Measurements from ENCODE around the gene PAK1.

The PAK1 gene

DNA sequence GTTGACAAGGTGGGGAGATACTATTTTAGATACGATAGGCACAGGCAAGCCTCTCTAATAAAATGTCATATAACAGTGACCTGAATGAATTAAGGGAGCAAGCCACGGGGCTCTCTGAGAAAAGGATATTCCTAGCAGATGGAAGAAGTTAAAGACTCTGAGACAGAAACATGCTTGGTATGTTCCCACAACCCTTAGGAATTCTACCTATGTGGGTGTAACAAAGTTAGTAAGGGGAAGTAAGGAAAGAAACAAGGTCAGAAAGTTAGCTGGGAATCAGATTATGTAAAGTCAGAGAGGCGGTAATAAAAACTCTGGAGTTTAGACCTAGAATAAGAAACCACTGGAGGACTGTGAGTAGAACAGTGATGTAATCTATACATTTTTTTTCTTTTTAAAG lies 112.7 kb downstream of the PAK1 start:
- DNase-seq, result peak; percentile 86

DNA sequence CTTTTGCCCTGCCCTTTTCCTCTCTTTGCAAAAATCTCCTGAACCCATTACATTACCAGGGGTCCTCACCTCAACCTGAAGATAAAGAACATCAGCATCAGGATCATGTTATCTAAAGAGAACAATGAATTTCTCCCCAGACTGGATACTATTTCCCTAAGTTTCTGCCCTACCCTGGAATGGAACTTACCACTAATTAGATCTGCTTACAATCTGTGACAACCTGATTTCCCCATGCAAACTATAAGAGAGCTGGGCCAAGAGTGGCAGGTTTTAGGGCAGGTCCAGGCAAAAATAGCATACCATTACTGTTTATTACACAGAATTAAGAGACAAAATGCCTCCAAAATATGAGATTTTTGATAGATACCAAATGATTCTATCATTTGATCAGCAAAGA lies 114.4 kb downstream of the PAK1 start:
- DNase-seq, result no peak

DNA sequence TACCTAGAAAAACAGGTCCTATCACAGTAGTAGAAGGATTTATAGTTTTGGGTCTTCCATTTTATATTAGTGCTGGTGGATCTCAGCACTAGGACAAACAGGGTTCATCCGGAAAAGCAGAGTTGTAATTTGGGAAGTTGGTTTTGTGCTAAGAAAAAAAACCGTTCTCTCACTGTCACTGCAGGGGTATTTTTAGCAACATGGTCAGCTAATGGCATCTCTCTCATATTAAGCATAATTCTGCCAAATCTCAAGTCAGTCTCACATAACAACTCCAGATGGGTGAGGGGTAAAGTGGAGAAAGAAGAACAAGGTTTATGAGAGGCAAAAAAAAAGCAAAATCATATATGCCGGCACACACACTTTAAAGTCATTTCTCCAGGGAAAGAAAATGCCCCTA lies 120.8 kb downstream of the PAK1 start:
- no peak for DNase-seq

DNA sequence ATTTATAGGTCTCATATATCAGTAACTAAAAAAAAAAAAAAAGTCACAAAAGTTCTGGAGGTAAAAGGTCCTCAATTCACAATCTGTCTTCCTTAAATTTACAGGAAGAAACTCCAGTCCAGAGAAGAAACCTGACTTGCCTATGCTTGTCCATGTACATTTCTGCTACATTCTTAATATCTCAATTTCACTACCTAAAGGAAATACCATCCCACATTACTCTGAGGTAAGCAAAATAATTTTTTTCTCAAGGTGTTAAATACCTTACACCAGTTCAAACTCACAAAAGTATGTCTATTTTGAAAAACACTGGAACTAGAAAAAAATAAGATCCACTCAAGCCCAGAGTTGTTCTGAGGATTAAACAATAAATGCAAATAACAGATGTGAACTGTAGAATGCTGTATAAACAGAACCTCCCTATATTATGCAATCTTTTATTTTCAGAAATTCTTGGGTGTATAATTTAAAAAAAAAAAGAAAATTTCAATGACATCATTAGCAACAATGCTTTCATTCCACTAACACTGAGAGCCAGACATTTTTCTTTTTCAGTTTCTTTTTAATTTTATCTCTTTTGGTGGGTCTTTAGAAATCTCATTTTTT lies 122.5 kb downstream of the PAK1 start:
- DNase-seq, result no peak

DNA sequence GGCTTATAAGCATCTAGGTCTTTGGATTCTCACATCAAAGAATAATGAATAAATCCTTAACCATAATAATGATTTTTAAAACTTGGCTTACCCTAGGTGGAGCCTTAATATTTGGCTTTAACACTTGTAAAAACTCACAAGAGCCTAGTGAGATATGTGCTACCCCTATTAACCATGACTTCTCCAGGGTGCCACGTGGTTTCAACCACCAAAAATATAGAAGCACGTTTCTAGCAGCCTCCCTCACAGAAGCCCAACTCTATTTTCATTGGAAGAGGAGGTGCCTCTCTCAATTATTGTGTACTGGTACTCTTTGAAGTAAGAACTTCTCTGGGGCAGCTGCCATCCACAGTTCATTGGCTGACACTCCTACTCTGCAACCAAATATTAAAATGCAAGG lies 125.9 kb downstream of the PAK1 start:
- no peak for DNase-seq

DNA sequence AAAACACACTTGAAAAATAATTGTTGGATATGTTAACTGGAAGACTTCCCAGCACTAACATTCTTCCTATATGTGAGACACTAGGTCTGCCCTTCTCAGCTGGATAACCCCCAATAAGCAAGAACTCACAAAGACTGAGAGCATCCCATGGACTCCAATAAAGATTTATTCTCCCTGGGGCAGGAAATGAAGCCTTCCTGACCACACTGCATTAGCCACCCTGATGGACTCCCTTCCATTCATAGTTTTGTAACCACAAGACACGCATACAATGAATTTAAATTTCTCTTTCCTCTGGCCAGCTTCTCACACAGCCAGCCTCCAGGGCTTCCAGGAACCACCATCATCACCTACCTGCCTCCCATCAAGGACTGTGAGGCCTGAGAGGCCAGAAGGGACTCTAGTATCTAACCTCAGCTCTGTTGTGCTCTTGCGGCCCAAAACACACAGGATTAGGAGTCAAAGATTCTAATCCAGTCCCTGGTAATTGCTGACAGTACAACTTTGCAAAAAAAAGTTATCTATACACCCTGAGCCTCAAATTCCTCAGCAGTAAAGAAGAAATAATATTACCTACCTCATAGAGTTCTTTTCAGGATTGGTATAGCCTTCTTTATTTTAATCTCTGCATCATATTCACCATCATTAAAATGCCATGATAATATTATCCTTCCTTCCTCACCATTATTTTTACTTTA lies 126.8 kb downstream of the PAK1 start:
- peak; percentile 99 for DNase-seq

DNA sequence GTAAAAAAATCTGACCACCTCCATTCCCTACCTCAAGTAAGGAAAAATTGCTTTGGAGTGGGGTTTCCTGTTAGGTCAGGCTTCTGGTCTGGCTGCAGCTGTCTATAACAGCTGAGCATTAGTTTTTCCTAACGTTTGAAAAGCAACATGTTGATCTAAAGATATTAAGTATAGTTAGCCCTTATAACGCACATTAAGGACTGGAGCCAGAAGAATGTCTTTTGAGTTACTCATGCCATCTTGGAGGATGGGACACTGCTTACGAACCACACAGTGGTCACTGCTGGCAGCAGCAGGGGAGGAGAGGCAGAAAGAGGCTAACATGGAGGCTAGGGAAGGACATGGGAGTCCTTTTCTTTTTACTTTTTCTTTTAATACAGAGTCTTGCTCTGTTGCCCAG lies 128.3 kb downstream of the PAK1 start:
- peak; percentile 84 for DNase-seq

DNA sequence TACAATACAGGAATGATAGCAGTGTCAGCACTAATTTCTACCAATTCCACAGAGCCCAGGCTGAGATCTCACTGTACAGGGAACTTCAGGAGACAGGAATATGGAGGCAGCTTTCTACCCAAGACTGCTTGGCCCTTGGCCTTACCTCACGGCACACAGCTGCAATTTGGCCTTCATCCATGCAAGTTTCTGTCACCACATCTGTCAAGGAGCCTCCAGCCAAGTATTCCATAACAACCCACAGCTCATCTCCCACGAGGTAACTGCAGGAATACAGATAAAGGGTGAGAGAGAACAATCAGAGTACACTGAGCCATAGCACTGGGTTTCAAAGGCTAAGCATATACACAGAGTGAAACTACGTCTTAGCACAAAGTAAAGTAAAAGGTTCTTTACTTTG lies 133.4 kb downstream of the PAK1 start:
- no peak for DNase-seq

DNA sequence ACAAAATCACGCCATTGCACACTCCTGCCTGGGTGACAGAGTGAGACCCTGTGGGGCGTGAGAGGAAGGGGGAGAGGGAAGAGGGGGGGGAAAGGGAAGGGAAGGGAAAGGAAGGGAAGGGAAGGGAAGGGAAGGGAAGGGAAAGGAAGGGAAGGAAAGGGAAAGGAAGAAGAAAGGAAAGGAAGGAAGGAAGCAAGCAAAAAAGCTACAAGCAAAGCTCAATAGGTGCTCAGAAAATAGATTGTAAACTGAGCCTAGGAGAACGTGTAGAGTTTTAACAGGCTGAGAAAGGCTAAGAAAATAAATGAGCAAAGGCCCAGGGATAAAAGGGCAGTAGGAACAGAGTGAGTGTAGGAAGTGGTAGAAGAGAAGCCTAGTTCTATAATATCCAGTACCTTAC lies 141.6 kb downstream of the PAK1 start:
- DNase-seq, result no peak

DNA sequence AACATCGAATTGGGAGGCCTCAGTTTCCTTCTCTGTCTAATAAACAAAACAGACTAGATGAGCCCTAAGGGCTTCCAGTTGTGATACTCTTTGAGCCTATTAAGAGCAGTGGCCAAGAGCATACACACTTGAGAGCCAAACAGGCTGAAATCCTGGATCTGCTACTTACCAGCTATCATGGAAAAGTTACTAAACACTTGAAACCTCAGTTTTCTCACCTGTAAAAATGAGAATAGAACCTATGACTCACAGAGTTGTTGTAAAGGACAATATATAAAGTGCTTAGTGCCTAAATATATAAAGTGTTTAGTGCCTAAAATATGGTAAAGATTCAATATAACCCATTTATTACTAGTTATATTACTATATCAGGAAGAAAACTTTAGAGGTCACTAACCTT lies 148.7 kb downstream of the PAK1 start:
- DNase-seq, result no peak

DNA sequence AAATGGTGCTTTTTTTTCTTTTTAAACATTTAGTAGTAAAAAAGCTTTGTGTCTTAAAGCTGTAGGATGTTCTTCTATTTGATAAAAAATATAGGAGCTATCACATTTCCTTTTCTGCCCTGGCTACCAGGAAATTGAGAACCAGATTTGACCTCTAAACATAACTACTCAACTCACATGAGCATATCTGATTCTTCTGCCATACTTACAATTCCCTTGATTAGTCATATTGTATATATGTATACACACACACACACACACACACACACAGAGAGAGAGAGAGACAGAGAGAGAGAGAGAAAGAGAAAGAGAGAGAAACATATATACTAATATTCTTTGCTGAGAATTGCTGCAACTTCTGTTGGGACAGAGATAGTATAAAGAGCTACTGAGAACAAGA lies 149.4 kb downstream of the PAK1 start:
- no peak for DNase-seq

DNA sequence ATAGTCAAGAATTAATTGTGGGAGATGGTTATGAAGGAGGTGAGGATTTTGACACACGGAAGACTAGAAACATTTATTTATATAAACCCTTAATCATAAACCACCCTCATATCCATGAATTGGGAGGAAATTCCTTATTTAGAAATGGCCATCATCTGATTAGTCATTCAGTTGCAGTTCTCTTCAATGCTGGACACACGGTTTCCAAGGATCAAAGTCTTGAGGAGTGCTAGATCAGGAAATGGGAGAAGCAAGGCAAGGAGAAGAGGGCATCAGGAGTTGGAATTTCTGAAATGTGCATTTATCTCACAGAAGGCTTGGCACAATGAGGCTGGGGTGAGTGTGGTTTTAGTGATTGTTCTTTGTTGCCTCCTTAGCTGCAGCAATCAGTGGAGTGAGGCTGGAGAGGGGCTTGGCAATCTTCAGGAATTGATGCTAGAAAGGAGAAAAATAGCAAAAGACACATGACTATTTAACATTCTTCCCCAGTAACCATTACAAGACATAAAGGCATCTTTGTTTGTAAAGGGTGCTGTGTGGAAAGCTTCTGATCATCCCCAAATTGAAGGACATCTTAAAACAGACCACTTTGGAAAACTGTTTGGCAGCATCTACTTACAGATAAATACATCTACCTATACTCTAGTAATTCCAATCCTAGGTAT lies 150.8 kb downstream of the PAK1 start:
- DNase-seq, result no peak

DNA sequence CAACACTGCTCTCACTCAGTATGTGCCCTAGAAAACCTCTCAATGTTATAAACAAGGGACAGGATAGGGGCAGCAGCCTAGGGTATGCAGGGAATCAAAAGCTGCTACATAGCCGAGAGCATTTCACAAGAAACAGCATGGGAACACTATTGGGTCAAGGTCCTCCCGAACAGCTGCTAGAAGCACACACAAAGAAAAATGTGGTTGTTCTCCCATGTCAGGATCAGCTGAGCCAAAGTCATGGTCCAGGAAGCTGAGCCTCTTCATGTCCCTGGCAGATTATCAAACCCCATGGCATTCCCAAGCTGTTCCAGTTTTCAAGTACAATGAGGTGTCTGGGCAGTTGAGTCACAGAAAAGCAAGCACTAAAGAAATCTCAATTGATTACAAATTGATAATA lies 151.4 kb downstream of the PAK1 start:
- peak; percentile 58 for DNase-seq

DNA sequence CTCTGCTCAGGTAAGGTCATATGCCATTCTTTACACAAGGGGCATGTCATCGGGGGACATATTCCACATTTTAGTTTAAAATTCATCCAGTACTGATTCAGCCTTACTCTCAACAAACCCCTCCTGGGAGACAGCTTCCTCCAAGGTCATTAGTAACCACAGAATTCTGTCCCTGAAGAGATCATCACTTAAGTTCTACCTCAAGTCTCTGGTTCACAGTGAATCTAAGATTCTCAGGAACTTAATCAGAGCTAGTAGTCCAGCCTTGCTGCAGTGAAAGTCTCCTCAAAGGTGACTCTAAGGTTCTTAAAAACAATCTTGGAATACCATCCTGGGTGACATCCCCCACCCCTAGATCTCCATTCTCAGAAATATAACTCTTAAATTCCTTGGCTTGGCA lies 153.5 kb downstream of the PAK1 start:
- DNase-seq, result peak; percentile 26

DNA sequence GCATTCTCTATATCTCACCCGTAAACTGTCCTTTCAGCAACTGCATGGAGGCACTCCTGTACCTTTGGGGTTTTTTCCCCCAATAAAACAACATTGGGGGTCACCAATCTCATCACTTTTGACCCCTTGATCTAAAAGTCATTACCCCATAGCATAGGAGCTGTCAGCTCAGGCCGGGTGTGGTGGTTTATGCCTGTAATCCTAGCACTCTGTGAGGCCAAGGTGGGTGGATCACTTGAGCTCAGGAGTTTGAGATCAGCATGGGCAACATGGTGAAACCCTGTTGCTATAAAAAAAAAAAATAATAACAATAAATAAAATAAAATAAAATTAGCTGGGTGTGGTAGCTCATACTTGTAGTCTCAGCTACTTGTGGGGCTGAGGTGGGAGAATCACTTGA lies 155.3 kb downstream of the PAK1 start:
- DNase-seq, result no peak

DNA sequence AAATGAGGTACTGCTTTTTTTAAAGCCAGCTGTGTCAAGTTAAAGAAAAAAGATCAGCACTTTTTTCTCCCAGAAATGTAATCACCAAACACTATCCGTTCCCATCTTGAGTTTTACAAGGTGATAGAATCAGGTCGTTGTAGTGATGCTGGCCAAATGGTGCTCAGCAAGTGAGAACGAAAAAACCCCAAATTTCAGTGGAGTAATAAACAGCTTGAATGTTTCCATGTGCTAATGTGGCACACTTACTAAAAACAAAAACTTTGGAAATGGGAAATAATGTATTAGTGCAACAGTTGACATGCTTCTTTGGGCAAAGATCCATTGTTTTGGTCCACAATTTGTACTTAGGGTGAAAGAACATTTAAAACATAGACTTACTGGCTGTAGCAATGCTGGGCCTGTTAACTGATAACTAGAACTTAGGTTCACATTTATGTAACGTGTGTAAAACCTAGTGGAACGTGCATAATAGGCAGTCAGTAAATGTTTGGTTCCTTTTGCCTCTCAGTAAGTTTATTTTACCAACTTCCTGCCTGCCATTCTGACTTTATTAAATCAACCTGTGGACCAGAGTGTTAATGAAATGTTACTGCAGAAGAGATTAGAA lies 157.1 kb downstream of the PAK1 start:
- DNase-seq, result no peak

DNA sequence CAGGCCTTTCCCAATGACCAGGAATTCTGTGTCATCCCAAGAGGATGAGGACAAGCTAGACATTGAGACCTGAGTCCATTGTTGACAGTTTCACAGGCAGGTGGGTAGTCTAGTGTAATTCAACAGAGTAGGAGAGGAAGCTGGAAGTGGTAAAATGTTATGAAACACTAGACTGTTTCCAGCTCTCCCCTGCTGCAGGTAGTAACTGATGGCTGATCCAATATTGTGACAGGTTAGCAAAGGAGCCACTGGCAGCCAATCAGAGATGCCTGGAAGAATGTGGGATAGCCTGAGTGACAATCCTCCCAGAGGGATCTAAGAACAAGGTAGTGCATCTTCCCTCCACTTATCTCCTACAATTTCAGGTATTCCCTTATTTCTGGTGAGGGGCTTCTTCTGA lies 161.8 kb downstream of the PAK1 start:
- DNase-seq, result no peak

DNA sequence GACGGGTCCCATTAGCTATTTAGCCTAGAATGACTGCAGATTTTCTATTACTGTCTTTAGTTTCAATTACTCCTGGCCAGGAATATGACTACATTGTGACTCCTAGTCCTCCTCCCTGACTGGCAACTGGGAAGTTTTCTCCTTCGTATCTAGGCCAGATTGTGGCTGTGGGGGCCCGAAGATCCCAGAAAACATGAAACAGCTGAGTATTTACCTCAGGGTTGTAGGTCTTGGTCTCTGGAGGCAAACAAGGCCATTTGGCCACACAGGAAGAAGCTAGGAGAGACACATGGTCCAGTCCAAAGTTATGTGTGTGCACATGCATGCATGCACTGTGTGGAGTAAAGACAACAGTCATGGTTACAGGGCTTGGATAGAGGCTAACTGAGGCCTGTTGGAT lies 162.2 kb downstream of the PAK1 start:
- DNase-seq, result no peak

DNA sequence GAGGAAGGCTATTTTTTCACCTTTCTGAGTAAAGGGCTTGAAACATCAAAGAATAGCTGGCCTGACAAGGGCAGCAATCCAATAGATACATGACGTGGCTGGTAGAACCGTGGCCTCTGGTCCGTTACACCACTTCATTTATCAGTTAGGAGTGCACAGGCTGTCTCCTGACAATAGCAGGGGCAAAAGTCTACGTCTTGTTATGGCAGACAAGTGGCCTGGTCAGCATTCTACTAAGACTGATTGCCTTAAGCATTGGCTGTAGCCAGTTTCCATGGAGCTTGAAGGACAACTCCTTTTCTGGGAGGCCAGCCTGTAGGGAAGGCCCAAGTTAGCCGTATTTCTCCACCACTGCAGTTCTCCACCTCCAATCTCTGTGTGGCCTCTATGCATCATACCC lies 163.2 kb downstream of the PAK1 start:
- DNase-seq, result no peak

DNA sequence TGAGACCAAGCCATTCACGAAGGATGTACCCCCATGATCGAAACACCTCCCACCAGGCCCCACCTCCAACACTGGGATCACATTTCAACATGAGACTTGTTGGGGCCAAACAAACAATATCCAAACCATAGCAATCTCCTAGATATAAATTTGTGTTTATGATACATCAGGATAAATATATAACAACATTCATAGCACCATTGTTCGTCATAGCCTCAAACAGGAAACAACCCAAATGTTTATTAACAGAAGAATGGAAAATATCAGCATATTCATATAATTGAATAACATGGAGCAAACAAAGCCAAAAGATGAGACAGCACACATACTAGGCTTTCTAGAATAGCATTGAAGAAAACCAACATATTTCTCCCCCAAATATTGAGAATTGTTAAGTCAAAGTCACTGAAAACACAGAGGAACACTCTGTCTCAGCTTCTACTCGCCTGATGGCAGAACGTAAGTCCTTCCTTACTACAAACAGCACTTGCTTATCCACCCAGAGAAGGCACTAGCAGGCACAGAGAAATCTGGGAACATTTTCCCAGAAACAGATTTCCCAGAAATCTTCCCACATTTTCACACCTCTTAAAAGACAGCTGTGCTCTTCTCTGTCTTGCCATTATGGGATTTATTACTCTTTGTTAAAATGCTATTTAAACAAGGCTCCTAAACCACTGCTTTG lies 164.4 kb downstream of the PAK1 start:
- no peak for DNase-seq

DNA sequence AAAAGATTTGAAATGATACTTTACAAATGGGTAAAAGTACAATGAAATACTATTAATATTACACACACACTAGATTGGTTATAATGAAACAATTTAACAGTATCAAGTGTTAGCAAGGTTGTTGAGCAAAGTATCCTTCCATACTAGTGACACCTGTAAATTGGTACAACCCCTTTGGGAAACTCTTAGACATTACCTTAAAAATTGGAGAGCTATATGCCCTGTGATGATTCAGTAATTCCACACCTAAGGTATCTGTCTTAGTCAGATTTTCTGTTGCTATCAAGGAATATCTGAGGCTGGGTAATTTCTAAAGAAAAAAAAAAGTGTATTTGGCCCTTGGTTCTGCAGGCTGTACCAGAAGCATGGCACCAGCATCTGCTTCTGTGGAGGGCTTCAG lies 165.1 kb downstream of the PAK1 start:
- no peak for DNase-seq

DNA sequence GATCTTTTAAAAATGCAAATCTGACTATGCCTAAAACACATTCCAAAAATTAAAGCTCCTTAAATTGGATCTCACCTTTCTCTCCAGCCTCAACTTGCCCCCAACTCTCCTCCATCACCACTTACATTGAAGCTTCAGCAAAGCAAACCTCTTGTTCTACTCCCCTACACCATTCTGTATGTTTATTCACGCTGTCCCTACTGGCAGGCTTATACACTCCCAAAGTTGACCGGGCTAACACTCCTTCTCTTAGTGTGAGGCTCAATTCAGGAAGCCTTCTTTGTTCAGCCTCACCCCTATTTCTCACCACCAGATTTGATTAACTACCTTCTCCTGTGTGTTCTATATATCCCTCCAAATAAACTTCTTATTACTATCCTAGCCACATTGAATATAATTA lies 170.6 kb downstream of the PAK1 start:
- no peak for DNase-seq

DNA sequence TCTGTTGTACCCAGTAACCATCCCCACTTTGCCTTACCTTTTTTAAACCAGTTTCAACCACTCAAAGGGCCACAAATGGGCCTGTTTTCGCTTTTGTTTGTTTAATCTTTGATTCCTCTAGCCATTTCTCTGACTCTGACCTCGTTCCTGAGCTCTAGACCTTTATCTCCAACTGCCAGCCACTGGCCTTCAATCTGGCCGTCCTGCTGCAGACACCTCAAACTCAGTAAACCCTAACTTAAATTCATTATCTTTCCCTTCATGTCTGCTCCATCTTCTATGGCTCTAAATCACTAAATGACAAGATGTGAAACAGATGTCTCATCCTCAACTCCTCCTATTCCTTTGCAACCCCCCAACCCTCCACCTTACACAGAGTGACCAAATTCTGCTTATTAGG lies 171.1 kb downstream of the PAK1 start:
- no peak for DNase-seq
